Stimulated activated CD4-positive, alpha-beta T cell treated with anti-CD3 and anti-CD28 coated beads, Interleukin-12 subunit alpha, Interleukin-12 subunit beta, amount 100 ng/mL, for 48 hours (primary cell): ENCODE results near the gene RAP1GAP.
"Not testable (repeated sequence)": the region's sequence is repeated elsewhere in the genome, so short reads cannot be mapped to it uniquely, and the experiment has no call there.

Experiments
- DNase-seq, 3 donors: peaks; one replicate each; pipeline ENCODE4 v3.0.0-alpha.2; 2020; ENCODE audit warnings: low read depth in 2 of 3, low spot score in 1 of 3

RAP1GAP gene

DNA sequence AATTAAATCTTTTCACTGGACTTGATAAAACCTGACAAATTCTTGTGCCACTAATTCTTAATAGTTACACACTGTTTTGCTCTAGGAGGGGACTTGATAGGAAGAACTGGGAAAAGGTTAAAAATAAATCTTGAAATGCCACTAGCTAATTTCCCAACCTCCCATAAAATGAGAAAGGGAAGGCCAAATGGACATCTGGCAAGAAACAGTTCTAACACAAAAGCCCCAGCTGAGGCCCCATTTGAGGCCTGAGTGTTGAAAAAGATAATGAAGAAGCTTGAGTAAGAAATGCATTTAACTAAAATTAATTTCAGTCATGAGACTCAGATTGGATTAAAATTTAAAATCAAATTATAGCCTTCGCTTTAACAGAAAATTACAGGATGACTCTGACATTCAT, 11.2 kb upstream of the RAP1GAP start:
- DNase-seq, result no peak

DNA sequence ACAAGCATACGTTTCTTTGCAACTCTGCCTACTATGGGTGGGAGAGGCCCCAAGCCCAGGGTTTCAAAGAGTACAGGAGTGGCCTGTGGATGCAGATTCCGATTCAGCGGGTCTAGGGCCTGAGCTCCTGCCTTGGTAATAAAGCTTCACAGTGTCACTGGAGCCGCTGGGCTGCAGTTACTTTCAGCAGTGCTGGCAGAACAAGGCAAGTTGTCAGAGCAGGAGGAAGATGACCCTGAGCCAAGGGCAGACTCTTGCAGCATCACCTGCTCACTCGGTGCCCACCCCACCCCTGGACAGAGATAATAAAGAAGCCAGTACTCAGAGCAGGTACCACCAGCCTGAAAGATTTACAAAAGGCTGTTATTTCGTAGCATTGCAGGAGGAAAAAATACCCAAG, 8.0 kb upstream of the RAP1GAP start:
- no peak for DNase-seq

DNA sequence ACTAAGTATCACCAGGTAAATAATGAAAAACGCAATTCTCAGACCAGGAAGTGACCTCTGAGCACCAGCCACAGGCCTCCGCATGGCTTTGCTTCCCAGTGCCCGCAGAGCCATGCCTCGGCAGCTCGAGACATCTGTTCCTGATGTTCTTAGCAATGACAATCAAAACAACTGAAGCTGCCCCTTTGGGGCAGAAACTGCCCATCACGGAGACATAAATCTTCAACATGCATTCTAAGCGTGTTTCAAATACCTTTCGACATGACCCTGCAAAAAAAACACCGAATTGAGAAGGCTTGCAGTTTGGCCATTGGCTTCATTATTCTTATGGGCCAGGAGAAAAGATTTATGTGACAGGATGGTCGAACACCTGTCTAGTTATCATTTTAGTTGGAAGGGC, 5.8 kb upstream of the RAP1GAP start:
- no peak for DNase-seq

DNA sequence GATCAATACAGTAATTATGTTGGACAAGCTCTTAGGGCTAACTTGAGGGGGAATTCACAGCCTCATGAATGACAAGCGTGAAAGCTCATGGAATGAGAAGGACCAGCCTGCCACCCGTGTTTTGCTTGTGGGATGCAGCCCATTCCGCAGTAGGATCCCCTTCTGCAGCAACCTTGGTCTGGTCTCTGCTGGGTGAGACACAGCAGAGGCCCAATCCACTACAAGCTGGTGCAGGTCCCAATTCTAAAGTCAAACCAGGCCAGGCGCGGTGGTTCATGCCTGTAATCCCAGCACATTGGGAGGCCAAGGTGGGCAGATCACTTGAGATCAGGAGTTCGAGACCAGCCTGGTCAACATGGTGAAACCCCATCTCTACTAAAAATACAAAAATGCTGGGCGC, 4.7 kb upstream of the RAP1GAP start:
- not testable (repeated sequence) for DNase-seq

DNA sequence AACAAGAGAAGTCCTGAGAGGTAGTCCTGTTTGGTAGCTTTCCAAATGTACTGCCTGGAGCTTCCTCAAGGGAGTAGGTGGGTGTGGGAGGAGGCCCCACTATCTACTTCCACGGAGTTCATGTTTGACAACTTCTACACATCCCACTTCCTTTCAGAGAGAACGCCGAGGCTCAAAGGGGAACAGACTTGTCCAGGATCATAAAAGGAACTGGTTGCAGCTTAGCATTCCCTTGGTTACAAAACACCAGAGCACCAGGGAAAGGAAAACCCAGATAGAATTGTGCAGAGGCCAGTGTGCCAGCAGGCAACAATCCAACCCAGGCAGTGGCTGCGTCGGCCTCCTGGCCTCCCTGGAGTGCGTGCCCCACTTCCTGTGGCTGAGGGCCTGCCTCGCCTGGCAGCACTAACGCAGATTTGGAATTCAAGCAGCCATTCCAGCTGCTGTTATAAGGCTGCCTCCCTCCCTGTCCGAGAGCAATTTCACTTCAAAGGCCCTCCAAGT, 4.2 kb upstream of the RAP1GAP start:
- DNase-seq, result no peak

DNA sequence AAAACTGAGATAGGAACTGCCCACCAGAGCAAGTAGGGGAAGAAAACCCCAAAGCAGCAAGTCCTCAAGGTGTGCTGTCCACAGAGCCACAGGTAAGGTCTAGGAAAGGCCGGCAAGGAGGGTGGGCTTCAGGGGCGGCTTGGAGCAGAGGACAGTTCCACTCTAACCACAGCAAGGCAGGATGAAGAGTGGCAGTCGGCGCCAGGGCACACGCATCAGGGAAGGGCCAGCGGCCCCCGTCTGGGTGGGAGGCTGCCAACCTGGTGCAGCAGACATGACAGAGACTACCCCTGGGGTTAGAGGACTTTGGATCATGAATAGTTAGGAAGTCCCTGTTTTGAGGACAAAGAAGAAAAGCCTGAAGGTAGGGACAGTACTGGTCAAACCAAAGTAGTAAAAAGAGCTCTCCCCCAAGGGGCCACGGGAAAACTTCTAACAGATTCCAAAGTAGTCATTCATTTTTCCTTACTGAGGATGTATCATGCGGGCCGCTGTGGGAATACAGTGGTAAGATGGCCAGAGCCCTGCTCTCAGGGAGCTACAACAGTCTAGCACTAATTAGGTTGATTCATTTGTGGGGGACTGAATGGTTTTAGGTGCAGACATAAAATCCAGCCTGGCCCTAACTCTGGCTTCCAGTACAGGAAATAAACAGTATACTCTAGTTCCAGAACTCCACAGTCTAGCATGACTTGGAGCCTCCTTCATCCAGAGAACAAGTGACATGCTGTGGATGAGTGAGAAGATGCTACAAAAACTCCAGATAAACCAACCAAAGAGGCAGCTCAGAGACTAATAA, 3.5 kb upstream of the RAP1GAP start:
- DNase-seq, result no peak

DNA sequence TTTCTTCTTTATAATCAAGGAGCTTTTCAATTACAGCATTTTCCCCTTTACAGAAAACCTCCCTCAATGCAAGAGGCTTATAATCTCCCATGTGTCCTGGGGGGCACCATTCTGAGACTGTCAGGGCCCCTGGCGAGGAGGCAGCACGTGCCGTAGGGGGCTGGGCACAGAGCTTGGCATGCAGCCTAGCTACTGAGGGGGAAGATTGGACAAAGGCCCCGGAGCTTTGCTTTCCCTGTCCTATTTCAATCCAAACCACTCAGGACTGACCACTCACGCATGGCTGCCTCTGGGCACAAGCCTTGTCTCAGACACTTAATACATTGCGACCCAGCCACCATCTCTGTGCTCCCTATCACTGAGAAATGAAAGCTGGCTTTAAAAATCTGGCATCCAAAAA, 2.8 kb upstream of the RAP1GAP start:
- no peak for DNase-seq

DNA sequence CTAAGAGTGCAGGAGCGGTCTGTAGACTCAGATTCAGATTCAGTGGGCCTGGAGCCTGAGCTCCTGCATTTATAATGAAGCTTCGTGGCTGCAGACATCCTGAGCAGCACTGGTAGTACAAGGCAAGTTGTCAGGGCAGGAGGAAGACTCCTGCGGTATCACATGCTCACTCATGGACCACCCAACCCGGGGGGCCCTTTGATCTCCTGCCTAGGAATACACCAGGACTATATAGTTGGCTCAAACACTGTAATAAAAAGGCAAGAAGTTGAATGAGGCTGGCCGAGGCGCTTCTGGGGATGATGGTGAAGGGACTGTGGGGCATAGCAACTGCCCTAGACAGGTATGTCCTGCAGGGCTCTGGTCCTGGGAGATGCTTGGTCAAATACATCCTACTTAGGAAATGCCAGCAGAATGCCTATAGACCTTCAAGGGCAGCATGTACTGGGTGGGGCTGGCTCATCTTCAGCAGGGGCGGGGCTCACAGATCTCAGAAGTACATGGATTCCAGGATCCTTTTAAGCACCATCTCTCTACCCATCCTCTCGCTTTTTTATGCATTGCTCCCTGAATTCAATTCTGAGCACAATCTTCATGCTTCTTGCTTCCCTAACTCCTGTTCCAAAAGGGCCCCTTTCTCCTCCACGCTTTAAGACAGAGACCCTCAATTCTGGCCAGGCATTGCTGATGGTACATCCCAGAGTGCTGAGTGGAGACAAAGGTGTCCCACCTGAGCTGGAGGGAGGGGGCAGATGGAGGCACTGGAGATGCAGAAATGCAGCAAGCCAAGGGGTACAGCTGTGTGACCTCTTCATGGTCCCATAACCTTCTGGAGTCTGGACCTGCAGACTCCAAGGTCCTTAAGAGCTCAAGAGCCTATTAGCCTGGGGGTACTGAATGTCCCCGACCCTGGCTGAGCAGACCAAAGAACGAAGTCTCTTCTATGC, 2.1 kb upstream of the RAP1GAP start:
- DNase-seq, result no peak

DNA sequence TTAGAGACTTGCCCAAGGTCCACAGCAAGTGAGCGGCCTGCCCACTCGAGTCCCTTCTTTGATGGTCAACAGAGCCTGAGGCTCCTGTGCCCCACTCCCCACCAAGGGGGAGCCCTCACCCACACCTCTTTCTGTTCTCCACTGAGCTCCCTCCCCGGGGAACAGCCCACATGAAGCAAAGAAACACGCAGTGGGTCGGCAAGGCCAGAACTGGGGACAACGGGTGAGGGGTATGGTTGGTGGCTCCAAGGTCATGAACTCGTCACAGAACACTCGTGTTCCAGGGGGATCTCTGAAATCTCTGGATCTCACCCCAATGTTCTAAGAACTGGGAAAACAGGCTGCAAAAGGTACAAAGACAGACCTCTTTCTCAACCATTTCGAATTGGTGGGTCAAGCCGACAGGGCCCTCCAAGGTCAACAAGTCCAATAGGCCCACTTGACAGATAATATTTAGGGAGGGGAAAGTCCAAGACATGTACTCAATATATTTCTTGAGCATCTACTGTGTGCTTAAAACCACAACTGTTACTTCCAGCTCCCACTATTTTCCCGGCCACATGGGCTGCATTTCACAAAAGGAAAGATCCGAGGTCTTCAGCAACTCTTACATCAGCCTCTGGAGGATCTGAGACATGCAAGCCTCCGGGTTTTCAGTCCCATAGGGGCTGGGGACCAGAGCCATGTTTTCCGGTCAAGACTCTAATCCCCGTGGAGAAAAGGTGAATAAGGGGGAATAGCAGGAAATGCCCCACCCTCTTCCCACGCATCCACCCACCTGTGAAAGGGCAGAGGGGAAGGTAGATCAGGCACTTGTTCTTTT, 1.1 kb upstream of the RAP1GAP start:
- DNase-seq, result no peak

DNA sequence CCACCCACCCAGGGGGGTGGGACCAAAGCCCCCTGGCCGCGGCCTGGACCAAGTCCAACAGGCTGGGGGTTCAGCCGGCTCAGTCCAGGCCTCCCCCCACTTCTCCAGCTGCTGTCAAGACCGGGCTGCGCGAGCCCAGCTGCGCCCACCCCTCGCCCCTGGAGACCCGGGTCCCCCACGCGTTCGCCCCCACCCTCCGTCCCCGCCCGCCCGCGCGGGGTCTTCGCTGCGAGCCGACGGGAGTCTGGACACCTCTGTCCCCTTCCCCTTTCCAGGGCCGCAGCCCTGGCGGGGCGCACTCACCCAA, 253 bp downstream of the RAP1GAP start:
- no peak for DNase-seq

DNA sequence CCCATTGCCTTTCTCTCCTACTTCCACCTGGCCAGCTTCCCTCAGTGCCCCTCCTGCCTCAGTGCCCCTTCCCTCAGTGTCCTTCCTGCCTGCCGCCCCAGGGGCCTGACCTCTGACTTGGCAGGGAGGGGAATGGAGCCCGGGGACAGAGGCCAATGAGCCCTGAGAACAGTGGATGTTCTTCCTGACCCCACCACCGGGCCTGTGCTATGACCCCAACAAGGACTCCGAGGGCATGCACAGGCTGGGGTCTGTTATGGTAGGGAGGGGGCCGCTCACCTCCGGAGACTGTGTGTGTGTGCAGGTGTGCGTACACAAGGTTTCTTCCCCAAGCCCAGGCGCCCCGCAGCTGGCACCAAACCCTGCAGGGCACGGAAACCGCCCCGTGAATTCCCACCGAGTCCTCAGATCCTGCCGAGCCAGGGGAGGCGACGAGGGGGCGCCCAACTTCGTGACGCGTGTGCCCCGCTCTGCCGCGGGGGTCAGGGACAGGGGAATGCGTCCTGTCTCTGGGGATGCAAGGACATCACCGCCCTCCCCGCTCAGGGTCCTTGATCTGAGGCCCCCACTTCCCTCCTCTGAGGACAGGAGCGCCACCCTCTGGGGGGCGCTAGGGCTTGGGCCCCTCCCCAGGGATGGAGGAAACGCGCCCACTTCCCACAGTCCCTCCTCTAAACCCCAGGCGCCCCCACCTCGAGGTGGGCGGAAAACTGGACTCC, 766 bp downstream of the RAP1GAP start:
- DNase-seq, result no peak

DNA sequence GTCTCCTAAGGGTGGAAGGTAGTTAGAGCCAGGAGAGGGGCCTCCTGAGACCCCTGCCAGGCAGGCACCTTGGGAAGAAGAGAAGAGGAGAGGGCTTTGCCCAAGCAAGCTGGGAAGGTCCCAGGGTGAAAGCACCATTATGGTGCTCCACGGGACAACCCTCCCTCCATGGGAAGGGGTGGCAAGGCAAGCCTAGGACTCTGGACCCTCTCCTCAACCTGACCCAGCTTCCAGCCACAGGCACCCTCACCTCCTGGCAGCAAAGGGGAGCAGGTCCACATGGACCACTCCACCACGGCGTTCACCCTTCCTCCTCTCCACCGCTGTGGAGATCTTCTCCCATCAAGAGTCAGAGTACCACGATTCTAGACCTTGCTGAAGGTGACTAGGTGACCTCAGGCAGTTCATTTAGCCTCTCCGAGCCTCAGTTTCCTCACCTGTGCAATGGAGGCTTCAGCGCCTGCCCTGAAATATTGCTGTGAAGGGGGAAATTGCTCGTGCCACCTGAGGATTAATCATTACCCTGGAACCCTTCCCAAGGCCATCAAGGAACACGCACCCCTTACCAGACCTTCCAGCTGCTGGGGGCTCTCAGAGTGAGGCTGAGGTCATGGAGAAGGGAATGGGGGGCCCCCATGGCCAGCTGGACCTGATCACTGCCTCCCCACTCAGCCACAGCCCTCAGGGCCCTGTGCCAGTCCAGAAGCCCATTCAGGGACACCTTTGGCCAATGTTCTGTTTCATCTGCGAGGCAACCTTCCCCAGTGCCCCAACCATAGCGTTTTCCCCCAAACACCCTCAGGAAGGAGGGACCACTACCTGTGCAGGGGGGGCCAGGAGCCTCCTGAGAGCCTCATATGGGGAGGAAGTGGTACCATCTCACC, 1.6 kb downstream of the RAP1GAP start:
- DNase-seq, result no peak

DNA sequence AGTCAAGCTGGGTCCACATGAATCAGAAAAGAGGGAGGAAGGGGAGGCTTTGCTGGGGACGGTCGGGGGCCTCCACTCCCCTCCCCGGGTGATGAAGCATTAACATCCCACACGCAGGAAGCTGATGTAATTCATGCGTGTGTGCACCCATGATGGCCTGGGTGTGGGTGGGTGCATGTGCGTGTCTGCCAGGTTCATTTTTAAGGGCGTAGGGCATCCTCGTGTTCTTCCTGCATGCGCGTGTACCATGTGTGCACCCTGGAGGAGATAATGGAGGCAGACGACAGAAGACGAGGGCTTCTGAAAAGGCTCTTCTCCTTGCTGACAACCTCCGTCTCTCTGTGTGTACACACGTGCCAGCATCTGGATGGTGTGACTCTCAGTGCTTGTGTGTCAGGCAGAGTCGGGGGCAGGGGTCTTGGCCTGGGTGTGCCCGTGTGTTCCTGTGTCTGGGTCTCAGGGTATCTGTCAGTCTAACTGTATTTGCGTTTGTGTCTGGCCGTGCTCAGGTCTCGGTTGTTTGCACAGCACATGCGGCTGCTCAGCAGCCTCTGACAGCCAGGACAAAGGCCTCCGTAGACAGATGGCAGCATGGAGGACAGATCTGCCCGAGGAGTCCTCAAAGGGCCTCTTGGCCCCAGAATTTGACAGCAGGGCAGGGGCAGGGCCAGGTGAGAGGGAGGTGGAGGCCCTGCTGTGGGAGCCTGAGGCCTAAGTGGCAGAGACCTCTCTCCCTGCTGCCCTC, 2.4 kb downstream of the RAP1GAP start:
- DNase-seq, result no peak

DNA sequence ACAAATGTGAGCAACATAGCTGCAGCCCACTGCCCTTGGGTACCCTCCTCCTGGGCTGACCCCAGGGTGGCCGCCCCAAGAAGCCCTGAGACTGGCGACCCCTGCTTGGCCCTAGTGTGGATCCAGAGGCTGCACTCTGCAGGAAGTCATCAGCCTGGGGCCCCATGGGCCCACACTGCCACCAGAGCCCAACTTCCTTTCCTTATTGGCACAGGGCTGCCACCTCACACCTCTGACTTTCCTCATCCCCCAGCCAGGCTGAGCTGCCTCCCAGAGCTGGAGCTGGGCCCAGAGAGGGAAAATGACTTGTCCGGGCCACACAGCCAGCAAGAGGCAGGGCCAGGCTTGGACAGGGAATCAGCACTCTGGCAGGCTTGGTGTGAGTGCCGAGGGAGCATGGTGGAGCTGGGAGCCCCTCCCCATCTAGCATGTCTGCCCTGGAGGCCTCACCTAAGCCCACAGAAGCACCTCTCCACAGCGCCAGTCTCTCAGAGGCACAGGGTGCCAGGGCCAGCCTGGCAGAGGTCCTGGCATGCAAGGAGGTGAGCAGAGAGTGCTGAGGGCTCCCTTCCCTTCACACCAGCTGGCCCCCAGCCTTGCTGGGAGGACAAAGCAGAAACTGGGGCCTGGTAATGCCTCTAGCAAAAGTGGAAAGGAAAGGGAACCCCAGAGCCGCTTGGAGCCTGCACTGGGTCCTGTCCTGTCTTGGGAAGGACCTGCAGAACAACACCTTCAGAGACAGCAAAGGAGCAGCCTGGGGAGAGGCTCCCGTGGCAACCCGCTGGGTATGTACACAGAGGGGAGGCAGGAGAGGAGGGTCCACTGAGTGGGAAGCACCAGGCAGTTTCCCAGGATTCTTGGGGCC, 3.2 kb downstream of the RAP1GAP start:
- no peak for DNase-seq

DNA sequence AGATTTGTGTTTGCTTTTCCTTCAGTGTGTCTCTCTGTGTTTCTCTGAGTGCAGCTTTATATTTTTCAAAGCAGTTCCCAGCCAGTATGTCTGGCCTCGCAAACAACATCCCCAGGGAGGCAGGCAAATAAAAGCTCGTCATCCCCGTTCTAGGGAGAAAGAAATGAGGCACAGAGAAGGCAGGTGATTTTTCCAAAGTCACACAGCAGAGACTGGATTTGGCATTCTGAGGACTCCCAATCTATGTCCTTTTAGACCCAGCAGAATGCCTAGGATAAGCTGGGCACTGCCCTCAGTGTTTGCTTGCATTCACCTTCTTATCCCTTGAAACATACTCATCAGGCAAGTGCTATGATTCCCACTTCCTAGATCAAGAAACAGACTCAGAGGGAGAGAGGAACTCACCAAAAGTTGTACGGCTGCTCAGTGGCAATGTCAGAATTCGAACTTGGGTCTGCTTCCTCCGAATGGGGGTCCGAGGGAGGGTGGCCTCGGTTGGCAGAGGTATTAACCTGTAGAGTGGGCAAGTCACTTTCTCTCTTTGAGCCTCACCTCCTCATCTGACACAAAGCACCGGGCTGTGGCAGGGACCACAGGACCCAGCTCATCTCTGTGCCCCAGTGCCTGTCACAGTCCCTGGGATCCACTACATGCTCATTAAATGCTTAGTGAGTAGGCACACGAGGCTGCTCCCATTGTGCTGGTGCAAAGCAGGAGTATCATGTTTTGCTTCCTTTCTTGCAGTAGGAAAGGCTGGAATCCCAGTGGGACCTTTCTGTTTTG, 4.2 kb downstream of the RAP1GAP start:
- no peak for DNase-seq

DNA sequence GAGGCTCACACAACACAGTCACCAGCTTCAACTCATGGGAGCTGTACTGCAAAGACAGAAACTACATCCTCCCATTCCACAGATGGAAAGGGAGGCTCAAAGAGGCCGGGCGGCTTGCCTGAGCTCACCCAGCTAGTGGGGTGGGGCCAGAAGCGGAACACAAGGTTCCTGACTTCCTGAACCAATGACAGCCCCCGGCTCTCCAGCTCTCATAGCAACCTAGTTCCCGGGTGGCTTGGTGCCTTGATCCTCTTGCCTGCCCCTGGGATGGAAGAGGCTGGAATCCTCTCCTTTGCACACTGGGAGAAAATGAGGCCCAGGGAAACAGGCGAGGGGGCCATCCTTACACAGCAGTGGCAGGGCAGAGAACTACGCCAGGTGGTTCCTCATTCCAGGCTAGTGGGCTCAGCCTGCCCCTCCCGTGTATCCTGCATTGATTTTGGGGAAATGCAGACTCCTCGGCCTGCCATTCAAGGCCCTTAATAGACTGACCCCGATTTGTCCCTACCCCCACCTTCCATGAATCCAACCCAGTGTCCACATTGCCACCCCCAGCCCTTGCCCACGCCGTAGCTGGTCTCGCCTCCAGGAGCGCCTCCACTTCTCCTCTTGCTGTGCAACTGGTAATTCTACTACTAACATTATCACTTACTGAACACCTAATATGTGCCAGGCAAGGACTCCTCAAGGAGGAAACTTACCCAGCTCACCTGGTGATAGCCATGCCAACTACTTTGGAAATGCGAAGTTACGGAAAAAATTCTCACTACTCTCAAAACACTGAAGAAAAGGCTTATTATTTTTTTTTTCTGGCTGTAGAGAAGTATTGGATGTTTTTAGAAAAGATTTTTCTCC, 5.0 kb downstream of the RAP1GAP start:
- DNase-seq, result no peak
